Renal cortex interstitium (tissue), 11 donors: ENCODE measurements around the gene FCGR1A. TPM values are rescaled to one million over a fixed set of nuclear protein-coding genes. Genes with fewer than 3 reads are reported as not detected.
"Not testable (repeated sequence)": the region's sequence is repeated elsewhere in the genome, so short reads cannot be mapped to it uniquely, and the experiment has no call there.

Experiments used
- DNase-seq, 11 donors: peaks; one replicate each; pipeline ENCODE4 v3.0.0-alpha.2; 2013; ENCODE audit warnings: low read depth in 9 of 11, low spot score in 4 of 11; ENCODE audit errors: extremely low read depth in 1 of 11
- polyA plus RNA-seq, 3 donors: library from polyadenylated mRNA; unstranded; fragments of 120-200 nt; gene quantifications; one replicate each; pipeline ENCODE4 v1.2.1, GENCODE V29; 2013; ENCODE audit not compliant: insufficient read length in 3 of 3

The FCGR1A gene
- polyA plus RNA-seq, 3 donors, result 1.3 to 2.1 (median 1.4) TPM

GRCh38 chr1:149771653-149772425 is 10.7 kb upstream of the FCGR1A start:
- DNase-seq, result not testable (repeated sequence)

- not testable (repeated sequence) for DNase-seq
Observed at GRCh38 chr1:149775510-149776147, 6.9 kb upstream of the FCGR1A start.

- DNase-seq, result not testable (repeated sequence)
Observed at GRCh38 chr1:149777084-149777483, 5.4 kb upstream of the FCGR1A start.

- DNase-seq, result not testable (repeated sequence)
Observed at GRCh38 chr1:149778313-149778712, 4.2 kb upstream of the FCGR1A start.

GRCh38 chr1:149781413-149781984 is 995 bp upstream of the FCGR1A start:
- not testable (repeated sequence) for DNase-seq

- not testable (repeated sequence) for DNase-seq
Observed at GRCh38 chr1:149783289-149783688, 795 bp downstream of the FCGR1A start.

- DNase-seq, result not testable (repeated sequence)
Observed at GRCh38 chr1:149783868-149784267, 1.4 kb downstream of the FCGR1A start.

- not testable (repeated sequence) for DNase-seq
Observed at GRCh38 chr1:149787688-149788451, 5.4 kb downstream of the FCGR1A start.

GRCh38 chr1:149792502-149792901 is 10.0 kb downstream of the FCGR1A start:
- DNase-seq, result peak in 5 of 11 donors; percentile 30 to 52 (median 41)

GRCh38 chr1:149792912-149793515 is 10.5 kb downstream of the FCGR1A start:
- peak in 8 of 11 donors; percentile 25 to 67 (median 51) for DNase-seq

GRCh38 chr1:149793885-149794284 is 11.4 kb downstream of the FCGR1A start:
- not testable (repeated sequence) for DNase-seq

GRCh38 chr1:149801628-149802027 is 19.1 kb downstream of the FCGR1A start:
- DNase-seq, result not testable (repeated sequence)

GRCh38 chr1:149804417-149805080 is 22.1 kb downstream of the FCGR1A start:
- DNase-seq, result not testable (repeated sequence)

- peak in 1 of 11 donors; percentile 12 for DNase-seq
Observed at GRCh38 chr1:149810697-149811405, 28.4 kb downstream of the FCGR1A start.

- peak in 2 of 11 donors; percentile 3 to 17 for DNase-seq
Observed at GRCh38 chr1:149811514-149811889, 29.0 kb downstream of the FCGR1A start.

- peak; percentile 68 to 93 (median 89) for DNase-seq
Observed at GRCh38 chr1:149811890-149812829, 29.7 kb downstream of the FCGR1A start.
